ENCODE data around the gene NSF. TPM values are rescaled to one million over a fixed set of nuclear protein-coding genes. Genes with fewer than 3 reads are reported as not detected.
"Not testable (repeated sequence)": the region's sequence is repeated elsewhere in the genome, so short reads cannot be mapped to it uniquely, and the experiment has no call there.

Gene NSF
- total RNA-seq, 1 donor from 2014 or later = 21.9 TPM

- FAIRE-seq = no peak
- Histone ChIP-seq H3K4me3 (ENCODE audit: low read depth, low read length) (no peak overlapping the region), H3K36me3 (ENCODE audit: control insufficient read depth, insufficient read depth, low read length) (no peaks in the 10 kb centered on the region), H3K27me3 (ENCODE audit: control insufficient read depth, insufficient read depth, low read length) (no peaks in the 10 kb centered on the region)
- TF ChIP-seq CTCF (IDR thresholded peaks at IDR 0.05; ENCODE audit: insufficient read depth, low read length, severe bottlenecking) = no peak
- DNase-seq (ENCODE audit: low read depth) = no peak
Observed at GRCh38 chr17:46764000-46764708, 173.7 kb downstream of the NSF start.

GRCh38 chr17:46764709-46765401, 174.4 kb downstream of the NSF start:
- H3K36me3 ChIP-seq (ENCODE audit: control insufficient read depth, insufficient read depth, low read length) = no peaks in the 10 kb centered on the region
- FAIRE-seq = no peak
- no peak overlapping the region for H3K4me3 ChIP-seq (ENCODE audit: low read depth, low read length)
- H3K27me3 ChIP-seq (ENCODE audit: control insufficient read depth, insufficient read depth, low read length) = no peaks in the 10 kb centered on the region
- DNase-seq (ENCODE audit: low read depth) = peak; percentile 72
- TF ChIP-seq CTCF (IDR thresholded peaks at IDR 0.05; ENCODE audit: insufficient read depth, low read length, severe bottlenecking) = no peak

- DNase-seq (ENCODE audit: low read depth) (no peak), FAIRE-seq (no peak)
- Histone ChIP-seq H3K36me3 (ENCODE audit: control insufficient read depth, insufficient read depth, low read length) (no peaks in the 10 kb centered on the region), H3K27me3 (ENCODE audit: control insufficient read depth, insufficient read depth, low read length) (no peaks in the 10 kb centered on the region), H3K4me3 (ENCODE audit: low read depth, low read length) (no peak overlapping the region)
- TF ChIP-seq CTCF (IDR thresholded peaks at IDR 0.05; ENCODE audit: insufficient read depth, low read length, severe bottlenecking) = no peak
Observed at GRCh38 chr17:46765453-46765852, 175.0 kb downstream of the NSF start.

GRCh38 chr17:46766493-46767491, 176.3 kb downstream of the NSF start:
- Histone ChIP-seq H3K27me3 (ENCODE audit: control insufficient read depth, insufficient read depth, low read length) (no peaks in the 10 kb centered on the region), H3K36me3 (ENCODE audit: control insufficient read depth, insufficient read depth, low read length) (no peaks in the 10 kb centered on the region), H3K4me3 (ENCODE audit: low read depth, low read length) (no peak overlapping the region)
- TF ChIP-seq CTCF (IDR thresholded peaks at IDR 0.05; ENCODE audit: insufficient read depth, low read length, severe bottlenecking) = no peak
- DNase-seq (ENCODE audit: low read depth) (no peak), FAIRE-seq (no peak)

GRCh38 chr17:46768540-46768870, 178.0 kb downstream of the NSF start:
- DNase-seq (ENCODE audit: low read depth) (no peak), FAIRE-seq (no peak)

GRCh38 chr17:46768896-46769295, 178.4 kb downstream of the NSF start:
- not testable (repeated sequence) for H3K4me3 ChIP-seq (ENCODE audit: low read depth, low read length); FAIRE-seq; H3K36me3 ChIP-seq (ENCODE audit: control insufficient read depth, insufficient read depth, low read length); DNase-seq (ENCODE audit: low read depth); H3K27me3 ChIP-seq (ENCODE audit: control insufficient read depth, insufficient read depth, low read length)

More at GRCh38 chr17:46768540-46768870, 178.0 kb downstream of the NSF start:
- Histone ChIP-seq H3K4me3 (ENCODE audit: low read depth, low read length) (no peak overlapping the region), H3K36me3 (ENCODE audit: control insufficient read depth, insufficient read depth, low read length) (no peaks in the 10 kb centered on the region), H3K27me3 (ENCODE audit: control insufficient read depth, insufficient read depth, low read length) (no peaks in the 10 kb centered on the region)
- TF ChIP-seq CTCF (IDR thresholded peaks at IDR 0.05; ENCODE audit: insufficient read depth, low read length, severe bottlenecking) = no peak

Data from bronchial epithelial cell (primary cell).